H1 (cell line): ENCODE measurements around the gene MYCBP2. TPM values are rescaled to one million over a fixed set of nuclear protein-coding genes. Genes with fewer than 3 reads are reported as not detected.

Experiments used
- CHD7 ChIP-seq: fragments of 300-600 bp; sonication (generic); IDR thresholded peaks from 2 replicates; pipeline ENCODE4 v1.7.1; 2012; ENCODE audit warnings: low read length, moderate library complexity, mild to moderate bottlenecking, inconsistent platforms; ENCODE audit not compliant: insufficient replicate concordance
- TEAD4 ChIP-seq: IDR thresholded peaks from 2 replicates; pipeline ENCODE4 v1.6.1; 2012; ENCODE audit warnings: low read depth, low read length, inconsistent platforms, mixed read lengths
- polyA plus RNA-seq, 7 experiments: library from polyadenylated mRNA; depleted of rRNA in 3 of 7; stranded (reverse) in 5 of 7; unstranded in 2 of 7; fragments of >200 nt in 5 of 7; fragments of 200-250 nt in 2 of 7; gene quantifications; 1 replicate in 5 of 7; 2 replicates in 1 of 7; 4 replicates in 1 of 7; pipeline versions ENCODE4 v1.2.1 to v1.2.3, GENCODE V29; 2011 to 2013; ENCODE audit warnings: missing spikeins in 2 of 7, mixed read lengths in 2 of 7
- total RNA-seq: library from RNA; stranded (reverse); fragmentation: NEBNext Ultra II Directional; extraction: Animal tissue kit (Norgen Biotek cat#: 25700); gene quantifications from 2 replicates; pipeline ENCODE4 v1.2.1, GENCODE V29; 2021

Gene MYCBP2
- total and polyA plus RNA-seq, 2 of the 8 experiments (the other 6 are each of a cell fraction or from before 2014, with no cell fraction given): 19.0 to 52.1 TPM

DNA sequence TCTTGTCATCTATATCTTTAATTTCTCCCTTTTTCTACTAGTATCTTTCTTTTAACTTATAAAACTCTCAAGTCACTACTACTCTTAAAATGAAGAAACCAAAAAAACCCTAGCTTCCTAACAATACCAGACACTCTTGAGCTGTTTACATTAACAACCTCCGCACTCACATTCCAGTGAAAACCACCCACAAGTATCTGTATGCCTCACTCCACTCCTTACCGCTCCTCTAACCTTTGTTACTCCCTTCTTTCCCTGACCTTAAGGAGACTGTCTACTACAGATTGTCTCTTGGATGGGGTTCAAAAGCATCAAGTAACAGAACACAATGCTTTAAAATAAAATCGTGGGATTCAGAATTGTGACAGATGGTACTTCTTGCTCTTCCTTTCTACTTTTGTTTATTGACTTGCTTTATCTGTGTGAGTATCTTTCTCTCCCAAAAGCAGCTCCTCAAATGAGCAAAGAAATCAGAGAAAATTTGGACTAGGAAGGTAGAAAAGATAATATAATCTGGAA lies 189.9 kb downstream of the MYCBP2 start (continued):
- TF ChIP-seq CHD7 (no peak), TEAD4 (no peak)
